ENCODE measurements around the gene XYLT1. TPM values are rescaled to one million over a fixed set of nuclear protein-coding genes. Genes with fewer than 3 reads are reported as not detected.
"Not testable (repeated sequence)": the region's sequence is repeated elsewhere in the genome, so short reads cannot be mapped to it uniquely, and the experiment has no call there.

XYLT1 gene
- total and polyA plus RNA-seq, 7 donors, result 0.67 to 2.5 (median 1.7) TPM

DNA sequence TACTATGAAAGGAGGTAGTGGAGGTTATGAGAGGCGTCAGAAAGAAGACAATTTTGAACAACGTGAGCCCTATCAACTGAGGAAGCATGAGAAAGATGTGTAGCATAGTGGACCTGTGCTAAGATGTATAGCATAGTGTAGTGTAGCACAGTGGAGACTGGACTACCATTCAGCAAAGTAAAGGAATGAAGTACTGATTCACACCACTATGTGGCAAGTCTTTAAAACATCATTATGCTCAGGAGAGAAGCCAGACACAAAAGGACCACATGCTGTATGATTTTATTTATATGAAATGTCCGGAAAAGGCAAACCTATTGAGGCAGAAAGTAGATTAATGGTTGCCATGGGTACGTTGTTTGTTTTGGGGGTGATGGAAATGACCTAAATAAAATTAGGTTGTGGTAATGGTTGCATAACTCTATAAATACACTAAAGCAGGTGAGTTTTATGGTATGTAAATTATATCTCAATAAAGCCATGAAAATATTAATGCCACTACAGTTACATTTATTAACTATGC, 20.4 kb upstream of the XYLT1 start:
- WGBS, 3 donors, result 81% methylated on average over 4 of the region's 4 CpGs
- H3K27ac ChIP-seq, result no peak overlapping the region
- TF ChIP-seq, protein P1, sequence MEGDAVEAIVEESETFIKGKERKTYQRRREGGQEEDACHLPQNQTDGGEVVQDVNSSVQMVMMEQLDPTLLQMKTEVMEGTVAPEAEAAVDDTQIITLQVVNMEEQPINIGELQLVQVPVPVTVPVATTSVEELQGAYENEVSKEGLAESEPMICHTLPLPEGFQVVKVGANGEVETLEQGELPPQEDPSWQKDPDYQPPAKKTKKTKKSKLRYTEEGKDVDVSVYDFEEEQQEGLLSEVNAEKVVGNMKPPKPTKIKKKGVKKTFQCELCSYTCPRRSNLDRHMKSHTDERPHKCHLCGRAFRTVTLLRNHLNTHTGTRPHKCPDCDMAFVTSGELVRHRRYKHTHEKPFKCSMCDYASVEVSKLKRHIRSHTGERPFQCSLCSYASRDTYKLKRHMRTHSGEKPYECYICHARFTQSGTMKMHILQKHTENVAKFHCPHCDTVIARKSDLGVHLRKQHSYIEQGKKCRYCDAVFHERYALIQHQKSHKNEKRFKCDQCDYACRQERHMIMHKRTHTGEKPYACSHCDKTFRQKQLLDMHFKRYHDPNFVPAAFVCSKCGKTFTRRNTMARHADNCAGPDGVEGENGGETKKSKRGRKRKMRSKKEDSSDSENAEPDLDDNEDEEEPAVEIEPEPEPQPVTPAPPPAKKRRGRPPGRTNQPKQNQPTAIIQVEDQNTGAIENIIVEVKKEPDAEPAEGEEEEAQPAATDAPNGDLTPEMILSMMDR (IDR thresholded peaks at IDR 0.05), result no peak

DNA sequence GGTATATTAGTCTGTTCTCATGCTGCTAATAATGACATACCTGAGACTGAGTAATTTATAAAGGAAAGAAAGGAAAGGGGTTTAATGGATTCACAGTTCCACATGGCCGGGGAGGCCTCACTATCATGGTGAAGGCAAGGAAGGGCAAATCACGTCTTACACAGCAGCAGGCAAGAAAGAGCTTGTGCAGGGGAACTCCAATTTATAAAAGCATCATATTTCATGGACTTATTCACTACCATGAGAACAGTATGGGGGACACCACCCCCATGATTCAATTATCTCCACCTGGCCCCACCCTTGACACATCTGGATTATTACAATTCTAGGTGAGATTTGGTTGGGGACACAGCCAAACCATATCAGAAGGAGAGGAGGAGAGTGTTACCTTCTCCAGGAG, 17.7 kb upstream of the XYLT1 start:
- Histone ChIP-seq H3K27ac (no peak overlapping the region), H3K27me3 (ENCODE audit: insufficient read depth in 3 of 3, low read length in 2 of 3) (no peaks in the 10 kb centered on the region), H3K9me3 (no peaks in the 10 kb centered on the region), H3K36me3 (ENCODE audit: insufficient read depth in 1 of 2, low read depth in 1 of 2) (no peaks in the 10 kb centered on the region), H3K4me3 (no peak overlapping the region), H3K4me1 (no peaks in the 10 kb centered on the region)
- 88 to 94% (median 93%) methylated on average over 2 of the region's 2 CpGs for WGBS, 3 donors
- intact Hi-C loops (cut with DNase I), result no loop called here
- ATAC-seq (no peak), DNase-seq (no peak)
- TF ChIP-seq, protein P1 (IDR thresholded peaks at IDR 0.05), result no peak

More for the DNA sequence above, 20.4 kb upstream of the XYLT1 start:
- no peaks in the 10 kb centered on the region for H3K4me1 ChIP-seq
- H3K9me3 ChIP-seq, result no peaks in the 10 kb centered on the region
- H3K36me3 ChIP-seq (ENCODE audit: insufficient read depth in 1 of 2, low read depth in 1 of 2), result no peaks in the 10 kb centered on the region
- H3K27me3 ChIP-seq (ENCODE audit: insufficient read depth in 3 of 3, low read length in 2 of 3), result no peaks in the 10 kb centered on the region
- no peak for ATAC-seq
- intact Hi-C loops (cut with DNase I), result no loop called here
- DNase-seq, result no peak
- no peak overlapping the region for H3K4me3 ChIP-seq

DNA sequence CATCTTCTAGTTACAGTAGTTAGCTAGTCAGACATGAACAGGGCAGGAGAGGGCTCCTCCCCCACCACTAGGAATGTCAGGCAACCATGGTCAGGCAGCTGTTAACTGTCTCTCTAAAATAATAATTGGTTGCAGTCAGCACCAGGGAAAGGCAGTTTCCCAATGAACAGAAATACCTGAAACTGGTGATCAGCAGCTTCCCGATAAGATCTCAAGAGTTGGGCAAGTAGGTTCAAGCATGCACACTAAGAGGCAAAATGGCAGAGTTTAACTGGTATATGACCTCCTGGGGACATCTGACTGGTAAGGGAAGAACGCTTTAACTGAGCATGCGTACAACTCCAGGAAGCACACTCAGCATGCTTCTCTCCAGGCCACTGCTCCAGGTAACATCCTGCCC, 12.6 kb upstream of the XYLT1 start:
- TF ChIP-seq, protein P1 (IDR thresholded peaks at IDR 0.05), result no peak
- H3K9me3 ChIP-seq, result no peaks in the 10 kb centered on the region
- ATAC-seq (no peak), DNase-seq (no peak)
- H3K27ac ChIP-seq, result no peak overlapping the region
- intact Hi-C loops (cut with DNase I), result no loop called here
- no peaks in the 10 kb centered on the region for H3K4me1 ChIP-seq
- H3K4me3 ChIP-seq, result no peak overlapping the region
- 77 to 87% (median 78%) methylated on average over 3 of the region's 3 CpGs for WGBS, 3 donors
- H3K36me3 ChIP-seq (ENCODE audit: insufficient read depth in 1 of 2, low read depth in 1 of 2), result no peaks in the 10 kb centered on the region
- peaks cover 0 to 9% (median 4%) of the 10 kb centered on the region in 3 donors for H3K27me3 ChIP-seq (ENCODE audit: insufficient read depth in 3 of 3, low read length in 2 of 3)

DNA sequence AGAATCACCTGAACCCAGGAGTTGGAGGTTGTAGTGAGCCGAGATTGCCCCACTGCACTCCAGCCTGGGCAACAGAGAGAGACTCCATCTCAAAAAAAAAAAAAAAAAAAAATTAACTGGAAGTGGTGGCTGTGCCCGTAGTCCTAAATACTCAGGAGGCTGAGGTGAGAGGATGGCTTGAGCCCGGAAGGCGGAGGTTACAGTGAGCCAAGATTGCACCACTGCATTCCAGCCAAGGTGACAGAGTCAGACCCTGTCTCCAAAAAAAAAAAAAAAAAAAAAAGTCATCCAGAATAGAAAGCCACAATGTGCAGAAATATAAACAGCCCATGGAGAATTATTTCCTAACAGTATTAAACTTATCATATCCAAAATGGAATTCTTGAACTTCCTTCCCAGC, 11.6 kb upstream of the XYLT1 start:
- ATAC-seq; H3K27me3 ChIP-seq (ENCODE audit: insufficient read depth in 3 of 3, low read length in 2 of 3); H3K9me3 ChIP-seq; DNase-seq; H3K27ac ChIP-seq; intact Hi-C loops (cut with DNase I); H3K4me1 ChIP-seq; H3K36me3 ChIP-seq (ENCODE audit: insufficient read depth in 1 of 2, low read depth in 1 of 2); H3K4me3 ChIP-seq: not testable (repeated sequence)
- WGBS, 3 donors, result 77 to 93% (median 86%) methylated on average over 4 of the region's 4 CpGs

DNA sequence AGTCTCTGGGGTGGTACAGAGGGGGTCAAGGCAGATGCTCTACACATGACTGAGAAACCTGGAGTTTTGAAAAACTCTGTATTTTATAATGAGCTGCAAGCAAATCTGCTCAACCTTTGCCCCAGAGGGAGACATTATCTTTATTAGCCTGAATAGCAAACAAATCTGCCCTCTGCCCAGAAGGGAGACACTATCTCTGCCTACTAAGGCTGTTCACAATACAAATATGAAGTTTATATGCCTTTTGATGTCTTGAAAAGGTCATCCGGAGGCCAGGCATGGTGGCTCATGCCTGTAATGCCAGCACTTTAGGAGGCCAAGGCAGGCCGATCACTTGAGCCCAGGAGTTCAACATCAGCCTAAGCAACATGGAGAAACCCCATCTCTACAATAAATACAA, 11.0 kb upstream of the XYLT1 start:
- Histone ChIP-seq H3K9me3 (no peaks in the 10 kb centered on the region), H3K27me3 (ENCODE audit: insufficient read depth in 3 of 3, low read length in 2 of 3) (peaks cover 0 to 9% (median 4%) of the 10 kb centered on the region in 3 donors), H3K27ac (no peak overlapping the region), H3K36me3 (ENCODE audit: insufficient read depth in 1 of 2, low read depth in 1 of 2) (no peaks in the 10 kb centered on the region), H3K4me1 (no peaks in the 10 kb centered on the region), H3K4me3 (no peak overlapping the region)
- TF ChIP-seq, protein P1 (IDR thresholded peaks at IDR 0.05), result no peak
- DNase-seq (no peak), ATAC-seq (no peak)
- 94 to 96% (median 96%) methylated on average over 2 of the region's 2 CpGs for WGBS, 3 donors
- intact Hi-C loops (cut with DNase I), result no loop called here

DNA sequence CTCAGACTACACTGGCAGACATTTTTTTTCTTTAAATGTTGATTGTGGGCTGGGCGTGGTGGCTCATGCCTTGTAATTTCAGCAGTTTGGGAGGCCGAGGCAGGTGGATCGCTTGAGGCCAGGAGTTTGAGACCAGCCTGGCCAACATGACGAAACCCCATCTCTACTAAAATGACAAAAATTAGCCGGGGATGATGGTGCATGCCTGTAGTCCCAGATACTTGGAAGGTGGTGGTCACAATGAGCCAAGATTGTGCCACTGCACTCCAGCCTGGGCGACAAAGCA, 6.4 kb upstream of the XYLT1 start:
- H3K4me3 ChIP-seq; H3K36me3 ChIP-seq (ENCODE audit: insufficient read depth in 1 of 2, low read depth in 1 of 2); H3K27me3 ChIP-seq (ENCODE audit: insufficient read depth in 3 of 3, low read length in 2 of 3); ATAC-seq; DNase-seq; H3K4me1 ChIP-seq; intact Hi-C loops (cut with DNase I); H3K9me3 ChIP-seq; H3K27ac ChIP-seq: not testable (repeated sequence)
- 85 to 89% (median 85%) methylated on average over 6 of the region's 6 CpGs for WGBS, 3 donors

Measured in psoas muscle (tissue), 8 donors.